NT2/D1 (cell line): Measurements from ENCODE around the gene RAB11FIP5.

Source experiments
- SUZ12 ChIP-seq: IDR thresholded peaks from 2 replicates; pipeline ENCODE4 v1.6.1; 2011; ENCODE audit not compliant: insufficient read length, insufficient read depth; ENCODE audit errors: extremely low read depth
- ZNF274 ChIP-seq: IDR thresholded peaks from 2 replicates; pipeline ENCODE4 v1.6.1; 2011; ENCODE audit warnings: mild to moderate bottlenecking, low read depth, low read length

DNA sequence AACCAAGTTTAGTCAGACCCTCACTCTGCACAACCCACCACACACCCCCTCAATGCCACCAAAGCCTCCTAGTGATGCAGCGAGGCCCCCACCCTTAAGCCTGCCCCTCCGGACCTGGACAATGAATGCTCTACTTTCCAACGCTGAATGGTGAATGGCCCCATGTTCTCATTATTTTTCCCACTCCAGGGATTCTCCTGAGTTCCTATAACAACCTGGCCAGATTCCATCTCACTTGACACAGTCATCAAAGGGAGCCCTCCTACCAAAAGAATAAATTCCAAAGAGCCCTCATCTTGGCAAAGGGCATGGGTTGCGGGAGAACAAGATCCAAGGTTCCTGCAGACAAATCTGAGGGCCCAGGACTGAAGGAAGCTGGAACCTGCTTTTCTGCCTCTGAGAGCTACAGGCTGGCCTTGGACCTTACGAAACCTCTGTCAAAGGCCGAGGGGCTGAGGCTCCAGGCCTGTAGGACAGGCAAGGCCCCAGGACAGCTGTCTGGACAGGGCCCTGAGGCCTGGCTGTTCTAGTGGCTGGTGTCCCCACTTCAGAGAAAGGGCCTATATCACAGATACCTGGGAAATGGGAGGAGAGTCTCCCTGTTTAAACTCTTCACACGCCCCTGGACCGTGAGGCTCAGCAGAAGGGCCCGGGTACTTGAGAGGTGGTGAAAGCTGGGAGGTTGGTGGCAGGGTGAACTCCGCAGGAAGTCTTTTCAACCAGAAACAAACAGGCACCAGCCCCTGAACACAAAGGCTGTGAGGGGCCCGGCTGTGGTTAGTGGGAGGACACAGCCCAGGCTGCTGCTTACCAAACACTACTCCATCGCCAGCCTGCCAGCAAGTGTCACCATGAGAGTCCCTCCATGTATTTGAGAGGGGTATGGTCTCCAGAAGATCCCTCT lies 68.6 kb downstream of the RAB11FIP5 start:
- TF ChIP-seq ZNF274 (no peak), SUZ12 (no peak)
